Hepatocyte (in vitro differentiated cells): ENCODE measurements around the gene TLR1.
"Not testable (repeated sequence)": the region's sequence is repeated elsewhere in the genome, so short reads cannot be mapped to it uniquely, and the experiment has no call there.

Experiments used
- CTCF ChIP-seq: fragments of 200-600 bp; sonication (generic); IDR thresholded peaks from 2 replicates; pipeline ENCODE4 v1.5.1; 2016; ENCODE audit warnings: antibody characterized with exemption, mild to moderate bottlenecking; ENCODE audit not compliant: poor library complexity
- EZH2 ChIP-seq: fragments of 200-600 bp; sonication (generic); IDR thresholded peaks from 2 replicates; pipeline ENCODE4 v1.6.1; 2016; ENCODE audit warnings: antibody characterized with exemption, mild to moderate bottlenecking, borderline replicate concordance
- EZH2phosphoT487 ChIP-seq: fragments of 200-600 bp; sonication (generic); IDR thresholded peaks from one replicate; pipeline ENCODE4 v1.6.1; 2018; ENCODE audit warnings: antibody characterized with exemption, mild to moderate bottlenecking, low read depth, moderate library complexity; ENCODE audit not compliant: unreplicated experiment, severe bottlenecking

GRCh38 chr4:38766940-38767339 lies 37.7 kb downstream of the TLR1 start:
- TF ChIP-seq CTCF, EZH2phosphoT487, EZH2: not testable (repeated sequence)
